NOMO-1 treated with DMSO at 0.1 percent for 48 hours (cell line): ENCODE results near the gene CNOT6.

Source experiments
- DNase-seq: peaks from one replicate; lab custom pipeline; 2025; ENCODE audit not compliant: unreplicated experiment; lab: John Stamatoyannopoulos, UW

The CNOT6 gene

GRCh38 chr5:180613814-180614188 is 119.6 kb downstream of the CNOT6 start:
- no peak for DNase-seq

- no peak for DNase-seq
These were observed 124.3 kb downstream of the CNOT6 start for GRCh38 chr5:180618487-180618828.

GRCh38 chr5:180618829-180619562 is 124.8 kb downstream of the CNOT6 start:
- DNase-seq, result no peak

- DNase-seq, result no peak
These were observed 125.4 kb downstream of the CNOT6 start for GRCh38 chr5:180619563-180619915.

GRCh38 chr5:180620014-180620413 is 125.8 kb downstream of the CNOT6 start:
- DNase-seq, result no peak

GRCh38 chr5:180621311-180621710 is 127.1 kb downstream of the CNOT6 start:
- no peak for DNase-seq

- DNase-seq, result no peak
These were observed 128.7 kb downstream of the CNOT6 start for GRCh38 chr5:180622910-180623309.

- no peak for DNase-seq
These were observed 129.2 kb downstream of the CNOT6 start for GRCh38 chr5:180623411-180623834.

- no peak for DNase-seq
These were observed 129.7 kb downstream of the CNOT6 start for GRCh38 chr5:180623844-180624243.

GRCh38 chr5:180624587-180624986 is 130.4 kb downstream of the CNOT6 start:
- no peak for DNase-seq

- DNase-seq, result no peak
These were observed 131.1 kb downstream of the CNOT6 start for GRCh38 chr5:180625125-180625790.

- no peak for DNase-seq
These were observed 131.8 kb downstream of the CNOT6 start for GRCh38 chr5:180625791-180626660.

- no peak for DNase-seq
These were observed 132.6 kb downstream of the CNOT6 start for GRCh38 chr5:180626661-180627385.

GRCh38 chr5:180627386-180628120 is 133.4 kb downstream of the CNOT6 start:
- DNase-seq, result no peak
